ENCODE results near the gene CDADC1. TPM values are rescaled to one million over a fixed set of nuclear protein-coding genes. Genes with fewer than 3 reads are reported as not detected.

The CDADC1 gene
- total RNA-seq, 2 experiments from 2014 or later, result 8.5 to 9.7 TPM

DNA sequence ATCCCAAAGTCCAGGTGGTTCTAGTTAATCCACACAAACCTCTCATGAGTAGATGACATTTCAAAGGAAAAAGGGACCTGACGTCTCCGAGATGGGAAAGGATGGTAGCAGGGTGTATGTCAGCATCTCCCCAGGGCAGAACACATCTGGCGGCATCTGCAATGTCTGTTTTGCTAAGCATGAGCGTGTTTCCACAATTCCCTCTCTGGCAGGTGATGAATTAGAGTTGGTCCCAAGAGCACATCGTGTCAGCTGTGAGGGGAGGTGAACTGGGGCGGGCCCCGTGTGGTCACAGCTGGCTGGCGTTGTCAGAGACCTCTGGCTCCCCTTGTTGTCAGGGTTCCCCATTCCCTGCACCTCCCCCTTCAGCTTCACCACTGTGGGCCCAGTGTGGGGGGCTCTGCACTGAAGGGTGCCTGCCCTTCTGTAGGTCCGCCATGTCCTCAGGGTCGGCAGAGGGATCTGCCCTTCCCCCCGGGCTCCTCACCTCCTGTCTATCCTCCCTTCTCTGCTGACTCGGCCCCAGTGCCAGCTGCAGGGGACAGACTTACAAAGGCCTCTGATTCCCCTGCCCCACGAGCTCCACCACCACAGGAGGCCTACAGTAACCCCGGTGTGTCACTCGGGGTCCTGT lies 58.2 kb downstream of the CDADC1 start:
- intact Hi-C loops (cut with DNase I, micrococcal nuclease), result no loop called here
- no peaks in the 10 kb centered on the region for H3K27me3 Mint-ChIP-seq
- ChIA-PET CTCF (no interaction called here), POLR2A (no interaction called here)
- no peak overlapping the region for H3K4me3 Mint-ChIP-seq
- H3K36me3 Mint-ChIP-seq (ENCODE audit: low read depth), result no peaks in the 10 kb centered on the region
- H3K4me1 Mint-ChIP-seq, result peaks cover 10% of the 10 kb centered on the region
- ATAC-seq (no peak), DNase-seq (no peak)
- H3K9me3 Mint-ChIP-seq (ENCODE audit: low read depth), result no peaks in the 10 kb centered on the region
- no peak overlapping the region for H3K27ac Mint-ChIP-seq

DNA sequence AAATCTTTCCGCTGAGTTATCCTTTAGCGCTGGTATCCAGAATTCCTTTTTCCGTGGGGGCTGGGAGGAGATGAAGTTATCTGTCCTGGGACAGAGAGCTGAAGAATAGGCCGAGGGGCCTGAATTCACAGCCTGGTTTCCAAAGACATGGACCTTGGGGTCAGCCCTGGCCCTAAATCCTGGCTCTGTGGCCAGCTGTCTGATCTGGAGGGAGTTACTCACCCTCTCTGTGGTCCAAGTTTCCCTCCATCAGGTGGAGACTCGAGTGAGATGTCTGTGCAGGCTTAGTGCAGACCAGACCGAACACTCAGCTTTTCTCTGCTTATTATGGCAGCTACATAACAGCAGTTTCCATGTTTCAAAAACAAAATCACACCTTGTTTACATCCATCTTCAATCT lies 59.6 kb downstream of the CDADC1 start:
- H3K36me3 Mint-ChIP-seq (ENCODE audit: low read depth), result no peaks in the 10 kb centered on the region
- H3K4me1 Mint-ChIP-seq, result no peaks in the 10 kb centered on the region
- DNase-seq (no peak), ATAC-seq (no peak)
- H3K9me3 Mint-ChIP-seq (ENCODE audit: low read depth), result no peaks in the 10 kb centered on the region
- H3K27me3 Mint-ChIP-seq, result no peaks in the 10 kb centered on the region
- no peak overlapping the region for H3K27ac Mint-ChIP-seq
- CTCF ChIA-PET, result interaction anchor here (1.3 kb wide), 1 partner anchor 23 kb away, joined by 3 read pairs; no protein-coding TSS in a partner anchor
- H3K4me3 Mint-ChIP-seq, result no peak overlapping the region
- POLR2A ChIA-PET, result no interaction called here
- intact Hi-C loops (cut with DNase I, micrococcal nuclease), result no loop called here

DNA sequence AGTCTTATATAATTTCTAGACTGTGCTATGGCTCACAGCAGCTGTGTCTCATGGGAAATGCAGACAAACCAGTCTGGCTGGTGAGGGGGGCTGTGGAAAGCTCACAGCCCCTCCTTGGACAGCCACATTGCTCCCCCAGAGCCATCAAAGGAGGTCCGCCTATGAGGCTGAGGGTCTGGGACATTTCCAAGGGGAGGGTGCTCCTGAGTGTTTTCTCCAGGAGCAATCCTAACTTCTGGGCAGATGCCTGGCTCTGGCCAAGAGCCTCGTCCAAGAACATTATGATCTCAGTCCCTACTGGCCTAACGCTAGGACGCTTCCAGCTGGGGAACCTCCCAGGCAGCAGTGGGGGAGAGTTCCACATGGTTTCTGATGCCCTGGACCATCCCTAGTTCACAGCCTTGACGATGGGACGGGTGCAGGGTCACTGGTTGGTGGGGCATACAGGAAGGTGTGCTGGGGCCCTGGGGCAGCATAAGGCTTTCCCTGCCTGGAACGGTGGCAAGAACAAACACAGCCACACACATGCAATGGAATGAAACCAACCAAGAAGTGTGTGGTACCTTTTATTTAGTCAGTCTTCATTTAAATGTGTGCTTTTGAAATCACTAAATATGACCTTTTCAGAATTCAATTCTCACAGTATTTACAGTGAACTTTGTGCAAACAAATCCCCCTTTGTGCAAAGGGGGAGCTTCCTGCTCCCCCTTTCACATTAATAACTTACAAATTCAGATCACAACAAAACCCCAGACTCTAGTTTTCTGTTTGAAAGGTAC lies 60.6 kb downstream of the CDADC1 start:
- no peak for ATAC-seq
- Mint-ChIP-seq H3K36me3 (ENCODE audit: low read depth) (no peaks in the 10 kb centered on the region), H3K27me3 (no peaks in the 10 kb centered on the region), H3K9me3 (ENCODE audit: low read depth) (no peaks in the 10 kb centered on the region), H3K4me1 (no peaks in the 10 kb centered on the region), H3K27ac (no peak overlapping the region), H3K4me3 (no peak overlapping the region)
- ChIA-PET POLR2A (no interaction called here), CTCF (no interaction called here)
- no peak for DNase-seq
- intact Hi-C loops (cut with DNase I, micrococcal nuclease), result no loop called here

DNA sequence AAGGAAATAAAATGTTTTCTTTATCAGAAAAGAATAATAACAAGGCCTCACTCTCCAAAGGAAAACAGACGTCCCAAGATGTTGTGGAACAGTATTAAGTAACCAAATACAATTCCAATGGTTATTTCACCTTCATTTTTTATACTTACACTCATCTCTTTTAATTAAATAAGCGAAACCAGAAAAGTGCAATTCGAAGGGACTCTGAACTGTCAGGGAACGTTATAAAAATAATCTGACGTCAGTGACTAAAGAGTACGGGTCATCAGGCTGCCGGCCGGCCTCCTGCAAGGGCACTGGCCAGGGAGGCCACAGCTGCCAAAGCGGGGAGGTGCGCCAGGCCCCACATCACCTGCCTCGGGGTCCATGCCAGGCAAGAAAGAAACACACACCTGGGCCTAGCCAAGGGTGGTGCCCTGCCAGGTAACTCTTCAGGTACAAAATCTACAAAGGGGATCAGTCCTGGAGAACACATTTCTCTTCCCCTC lies 61.2 kb downstream of the CDADC1 start:
- H3K36me3 Mint-ChIP-seq (ENCODE audit: low read depth), result no peaks in the 10 kb centered on the region
- CTCF ChIA-PET, result interaction anchor here (0.5 kb wide), 1 partner anchor 311 kb away, joined by 3 read pairs; no protein-coding TSS in a partner anchor
- DNase-seq (no peak), ATAC-seq (no peak)
- intact Hi-C loops (cut with DNase I, micrococcal nuclease), result no loop called here
- peaks cover 5% of the 10 kb centered on the region for H3K4me1 Mint-ChIP-seq
- H3K27ac Mint-ChIP-seq, result no peak overlapping the region
- H3K4me3 Mint-ChIP-seq, result no peak overlapping the region
- H3K9me3 Mint-ChIP-seq (ENCODE audit: low read depth), result no peaks in the 10 kb centered on the region
- POLR2A ChIA-PET, result no interaction called here
- no peaks in the 10 kb centered on the region for H3K27me3 Mint-ChIP-seq

DNA sequence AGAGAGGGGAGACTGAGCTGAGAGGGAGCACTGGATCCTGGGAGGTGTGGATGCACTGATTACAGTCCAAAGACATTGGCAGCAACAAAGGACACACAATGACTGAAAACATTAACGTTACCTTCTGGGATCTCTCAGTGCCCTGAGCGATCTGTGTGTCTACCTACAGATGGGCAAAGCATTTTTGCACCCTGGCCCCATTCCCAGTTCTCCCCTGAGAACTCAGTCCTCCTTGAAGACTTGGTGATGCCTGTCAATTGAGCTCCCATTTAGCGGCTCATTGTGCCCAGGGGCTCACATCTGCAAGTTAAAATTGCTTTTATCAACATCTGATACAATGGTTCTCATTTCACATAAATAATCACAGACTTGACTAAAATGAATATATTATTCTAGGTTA lies 62.5 kb downstream of the CDADC1 start:
- Mint-ChIP-seq H3K27ac (no peak overlapping the region), H3K36me3 (ENCODE audit: low read depth) (no peaks in the 10 kb centered on the region), H3K27me3 (no peaks in the 10 kb centered on the region), H3K4me3 (no peak overlapping the region), H3K4me1 (peaks cover 10% of the 10 kb centered on the region), H3K9me3 (ENCODE audit: low read depth) (no peaks in the 10 kb centered on the region)
- intact Hi-C loops (cut with DNase I, micrococcal nuclease), result no loop called here
- ChIA-PET POLR2A (no interaction called here), CTCF (no interaction called here)
- DNase-seq (no peak), ATAC-seq (no peak)

DNA sequence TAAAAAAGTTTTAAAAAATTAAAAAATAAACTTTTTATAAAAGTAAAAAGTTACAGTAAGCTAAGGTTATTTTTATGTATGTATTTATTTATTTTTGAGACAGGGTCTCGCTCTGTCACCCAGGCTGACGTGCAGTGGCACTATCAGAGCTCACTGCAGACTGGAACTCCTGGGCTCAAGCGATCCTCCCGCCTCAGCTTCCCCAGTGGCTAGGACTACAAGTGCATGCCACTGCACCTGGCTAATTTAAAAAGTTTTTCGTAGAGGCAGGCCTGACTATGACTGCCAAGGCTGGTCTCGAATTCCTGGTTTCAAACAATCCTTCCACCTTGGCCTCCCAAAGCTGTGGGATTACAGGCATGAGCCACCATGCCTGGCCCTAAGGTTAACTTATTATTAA lies 64.1 kb downstream of the CDADC1 start:
- intact Hi-C loops (cut with DNase I, micrococcal nuclease), result no loop called here

DNA sequence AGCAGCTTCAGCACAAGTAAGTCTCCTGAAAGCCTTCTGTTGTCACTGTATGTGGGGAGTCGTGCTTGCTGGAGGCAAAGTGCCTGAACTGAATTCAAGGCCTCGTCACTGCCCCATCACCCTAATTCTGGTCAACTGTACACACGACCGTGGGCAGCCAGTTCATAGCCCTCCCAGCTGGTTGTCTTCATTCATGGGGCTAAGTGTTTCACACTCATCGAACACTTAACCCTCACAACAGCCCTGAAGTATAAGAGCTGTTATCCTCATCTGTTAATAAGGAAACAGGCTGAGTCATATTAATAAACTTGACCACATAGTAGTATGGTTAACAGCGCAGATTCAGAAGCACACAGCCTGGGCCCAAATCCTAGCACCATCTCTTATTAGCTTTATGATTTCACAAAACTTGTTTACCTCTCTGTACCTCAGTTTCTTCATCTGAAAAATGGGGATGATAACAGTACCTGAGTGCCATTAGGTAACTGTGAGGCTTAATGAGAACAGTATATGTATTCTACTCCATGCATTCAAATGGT lies 66.7 kb downstream of the CDADC1 start:
- intact Hi-C loops (cut with DNase I, micrococcal nuclease), result no loop called here
- Mint-ChIP-seq H3K36me3 (ENCODE audit: low read depth) (no peaks in the 10 kb centered on the region), H3K4me1 (peaks cover 10% of the 10 kb centered on the region), H3K27ac (no peak overlapping the region), H3K27me3 (no peaks in the 10 kb centered on the region), H3K4me3 (no peak overlapping the region), H3K9me3 (ENCODE audit: low read depth) (no peaks in the 10 kb centered on the region)
- ChIA-PET CTCF (interaction anchor here (1.2 kb wide), 1 partner anchor 293 kb away, joined by 5 read pairs; no protein-coding TSS in a partner anchor), POLR2A (no interaction called here)
- ATAC-seq (no peak), DNase-seq (no peak)

More for the DNA sequence above, 64.1 kb downstream of the CDADC1 start:
- Mint-ChIP-seq H3K36me3 (ENCODE audit: low read depth) (no peaks in the 10 kb centered on the region), H3K27me3 (no peaks in the 10 kb centered on the region), H3K4me1 (peaks cover 10% of the 10 kb centered on the region), H3K4me3 (no peak overlapping the region), H3K27ac (no peak overlapping the region), H3K9me3 (ENCODE audit: low read depth) (no peaks in the 10 kb centered on the region)
- POLR2A ChIA-PET, result no interaction called here
- DNase-seq (no peak), ATAC-seq (no peak)
- CTCF ChIA-PET, result interaction anchor here (1.4 to 1.9 kb wide), 2 partner anchors 23 to 297 kb away, joined by 3 to 7 read pairs; no protein-coding TSS in a partner anchor

DNA sequence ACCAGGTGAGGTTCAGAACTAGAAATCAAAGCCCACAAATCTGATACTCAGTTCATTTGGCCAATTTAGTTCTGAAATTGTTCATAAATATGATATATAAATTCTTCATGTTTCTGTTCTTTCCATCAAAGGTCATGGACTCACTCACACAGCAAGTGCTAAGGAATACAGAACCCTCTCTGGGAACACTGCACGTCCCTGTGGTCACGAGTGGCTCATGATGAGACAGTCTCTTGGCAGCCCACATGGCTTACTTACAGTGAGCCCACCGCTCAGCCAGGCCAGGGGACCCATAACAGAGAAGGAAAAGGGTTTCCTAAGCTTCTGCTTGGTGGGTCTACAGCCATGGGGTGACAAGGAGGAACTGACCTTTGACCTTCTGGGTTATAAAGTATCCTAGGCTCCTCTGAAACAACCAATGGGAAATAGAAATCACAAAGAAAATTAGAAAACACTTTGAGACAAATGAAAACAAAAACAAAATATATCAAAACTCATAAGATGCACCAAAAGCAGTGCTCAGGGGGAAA lies 67.4 kb downstream of the CDADC1 start:
- H3K27me3 Mint-ChIP-seq, result no peaks in the 10 kb centered on the region
- CTCF ChIA-PET, result interaction anchor here (1.2 kb wide), 1 partner anchor 25 kb away, joined by 3 read pairs; no protein-coding TSS in a partner anchor
- H3K4me1 Mint-ChIP-seq, result peaks cover 10% of the 10 kb centered on the region
- POLR2A ChIA-PET, result no interaction called here
- no peaks in the 10 kb centered on the region for H3K36me3 Mint-ChIP-seq (ENCODE audit: low read depth)
- H3K9me3 Mint-ChIP-seq (ENCODE audit: low read depth), result no peaks in the 10 kb centered on the region
- intact Hi-C loops (cut with DNase I, micrococcal nuclease), result no loop called here
- ATAC-seq, result no peak
- DNase-seq, result no peak
- no peak overlapping the region for H3K4me3 Mint-ChIP-seq
- no peak overlapping the region for H3K27ac Mint-ChIP-seq

DNA sequence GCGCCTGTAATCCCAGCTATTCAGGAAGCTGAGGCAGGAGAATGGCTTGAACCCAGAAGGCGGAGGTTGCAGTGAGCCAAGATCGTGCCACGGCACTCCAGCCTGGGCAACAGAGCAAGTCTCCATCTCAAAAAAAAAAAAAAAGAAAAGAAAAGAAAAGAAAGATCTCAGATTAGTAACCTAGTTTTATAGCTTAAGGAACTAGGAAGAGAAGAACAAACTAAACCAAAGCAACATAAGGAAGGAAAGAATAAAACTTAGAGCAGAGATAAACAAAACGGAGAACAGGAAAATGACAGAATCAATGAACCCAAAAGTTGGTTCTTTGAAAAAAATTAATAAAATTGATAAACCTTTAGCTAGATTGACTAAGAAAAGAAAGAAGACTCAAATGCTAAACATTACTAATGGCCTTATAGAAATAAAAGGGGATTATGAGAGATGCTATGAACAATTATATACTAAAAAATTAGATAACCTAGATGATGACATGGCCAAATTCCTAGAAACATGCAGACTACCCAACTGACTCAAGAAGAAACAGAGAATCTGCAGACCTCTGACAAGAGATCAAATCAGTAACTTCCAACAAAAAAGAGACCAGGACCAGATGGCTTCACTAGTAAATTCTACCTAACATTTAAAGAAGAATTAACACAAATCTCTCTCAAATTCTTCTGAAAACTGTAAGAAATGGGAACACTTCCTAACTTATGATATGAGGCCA lies 68.2 kb downstream of the CDADC1 start:
- CTCF ChIA-PET, result interaction anchor here (1.2 kb wide), 1 partner anchor 25 kb away, joined by 3 read pairs; no protein-coding TSS in a partner anchor
- no peaks in the 10 kb centered on the region for H3K9me3 Mint-ChIP-seq (ENCODE audit: low read depth)
- POLR2A ChIA-PET, result no interaction called here
- intact Hi-C loops (cut with DNase I, micrococcal nuclease), result no loop called here
- DNase-seq, result no peak
- no peak overlapping the region for H3K4me3 Mint-ChIP-seq
- no peak for ATAC-seq
- H3K4me1 Mint-ChIP-seq, result peaks cover 15% of the 10 kb centered on the region
- no peak overlapping the region for H3K27ac Mint-ChIP-seq
- no peaks in the 10 kb centered on the region for H3K36me3 Mint-ChIP-seq (ENCODE audit: low read depth)
- H3K27me3 Mint-ChIP-seq, result no peaks in the 10 kb centered on the region

DNA sequence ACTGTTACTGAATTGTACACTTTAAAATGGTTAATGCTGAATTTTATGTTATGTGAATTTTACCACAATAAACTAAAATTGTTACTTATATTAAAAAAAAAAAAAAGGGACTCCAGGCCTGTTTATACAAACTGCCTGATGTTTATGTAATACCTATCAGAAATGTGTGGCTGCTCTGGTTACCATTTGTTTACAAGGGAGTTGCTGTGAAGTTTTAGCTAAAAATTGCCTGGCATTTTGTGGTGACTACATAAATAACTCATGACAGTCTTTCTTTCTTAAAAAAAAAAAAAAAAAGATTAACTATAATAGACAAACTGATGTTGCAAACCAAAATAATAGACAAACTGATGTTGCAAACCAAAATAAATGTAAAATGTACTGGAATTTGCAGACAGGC lies 71.8 kb downstream of the CDADC1 start:
- no peak for ATAC-seq
- intact Hi-C loops (cut with DNase I, micrococcal nuclease), result no loop called here
- DNase-seq, result no peak
- no peak overlapping the region for H3K4me3 Mint-ChIP-seq
- H3K27ac Mint-ChIP-seq, result no peak overlapping the region
- ChIA-PET CTCF (no interaction called here), POLR2A (no interaction called here)
- no peaks in the 10 kb centered on the region for H3K36me3 Mint-ChIP-seq (ENCODE audit: low read depth)
- H3K27me3 Mint-ChIP-seq, result no peaks in the 10 kb centered on the region
- peaks cover 8% of the 10 kb centered on the region for H3K4me1 Mint-ChIP-seq
- H3K9me3 Mint-ChIP-seq (ENCODE audit: low read depth), result no peaks in the 10 kb centered on the region

DNA sequence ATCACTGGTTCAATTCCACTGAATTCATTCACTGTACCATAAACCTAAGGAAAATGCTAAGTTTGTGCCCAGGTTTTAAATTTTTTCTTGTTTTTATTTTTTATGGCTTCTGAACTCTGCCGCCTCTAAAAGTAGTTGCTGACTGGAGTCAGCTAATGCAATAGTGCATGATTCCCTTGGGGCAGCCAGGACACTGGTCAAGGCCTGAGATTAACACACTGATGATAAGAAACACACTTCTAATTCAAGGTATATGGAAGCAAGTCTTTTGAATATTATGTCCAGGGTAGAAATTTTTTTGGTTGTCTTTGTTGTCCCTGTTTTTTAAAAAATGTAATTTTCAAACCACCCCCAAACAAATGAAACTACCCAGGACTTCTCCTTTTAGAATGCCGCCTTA lies 72.2 kb downstream of the CDADC1 start:
- ATAC-seq, result no peak
- peaks cover 8% of the 10 kb centered on the region for H3K4me1 Mint-ChIP-seq
- no peaks in the 10 kb centered on the region for H3K9me3 Mint-ChIP-seq (ENCODE audit: low read depth)
- ChIA-PET POLR2A (no interaction called here), CTCF (no interaction called here)
- no peak for DNase-seq
- intact Hi-C loops (cut with DNase I, micrococcal nuclease), result no loop called here
- no peaks in the 10 kb centered on the region for H3K27me3 Mint-ChIP-seq
- no peak overlapping the region for H3K27ac Mint-ChIP-seq
- H3K4me3 Mint-ChIP-seq, result no peak overlapping the region
- H3K36me3 Mint-ChIP-seq (ENCODE audit: low read depth), result no peaks in the 10 kb centered on the region
